ENCODE data around the gene TULP1.

TULP1 gene

DNA sequence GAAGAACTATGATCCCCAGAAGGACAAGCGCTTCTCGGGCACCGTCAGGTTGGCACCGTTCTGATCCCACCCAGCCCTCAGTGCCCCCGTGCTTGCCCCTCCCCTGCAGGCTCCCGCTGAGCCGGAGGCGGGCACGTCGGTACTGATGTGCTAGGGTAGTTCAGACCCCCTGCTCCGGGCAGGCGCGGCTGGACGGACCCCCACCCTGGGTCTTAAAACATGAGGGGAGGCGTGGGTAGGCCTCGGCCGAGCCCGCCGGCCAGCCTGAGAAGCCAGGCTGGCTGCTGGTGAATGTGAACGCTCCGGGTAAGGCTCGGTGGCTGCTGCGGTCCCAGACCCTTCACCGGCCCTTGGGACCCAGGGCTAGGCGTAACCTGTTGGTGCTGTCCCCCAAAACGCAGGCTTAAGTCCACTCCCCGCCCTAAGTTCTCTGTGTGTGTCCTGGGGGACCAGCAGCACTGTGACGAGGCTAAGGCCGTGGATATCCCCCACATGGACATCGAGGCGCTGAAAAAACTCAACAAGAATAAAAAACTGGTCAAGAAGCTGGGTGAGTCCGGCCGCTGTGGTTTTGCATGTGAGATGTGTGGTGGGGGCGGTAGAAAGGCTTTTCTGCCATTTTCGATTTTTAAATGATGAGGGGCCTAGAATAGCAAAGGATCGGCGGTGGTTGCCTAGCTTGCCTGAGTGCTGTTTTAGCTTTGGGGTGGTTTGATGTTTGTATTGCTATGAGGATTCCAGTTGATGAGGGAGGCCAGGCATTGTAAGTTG, 43.5 kb downstream of the TULP1 start:
- H3K4me1 ChIP-seq (ENCODE audit: control insufficient read depth, insufficient read depth, low read length) = peaks cover 11% of the 10 kb centered on the region
- H3K4me3 ChIP-seq (ENCODE audit: insufficient read depth, low read depth, low read length) = peak overlapping the region; percentile 99
- no peaks in the 10 kb centered on the region for H3K9me3 ChIP-seq (ENCODE audit: control insufficient read depth, low read length)
- H3K27ac ChIP-seq (ENCODE audit: insufficient read depth, low read depth, low read length, poor library complexity, severe bottlenecking) = peak overlapping the region; percentile 95
- peaks cover 23% of the 10 kb centered on the region for H3K36me3 ChIP-seq (ENCODE audit: control insufficient read depth, insufficient read depth, low read length)
- H3K27me3 ChIP-seq (ENCODE audit: control insufficient read depth, insufficient read depth, low read length, poor library complexity, severe bottlenecking) = peaks cover 4% of the 10 kb centered on the region
- 1 to 2% methylated on average over 37 of the region's 37 CpGs for WGBS, 2 experiments

- peaks cover 23% of the 10 kb centered on the region for H3K36me3 ChIP-seq (ENCODE audit: control insufficient read depth, insufficient read depth, low read length)
- WGBS, 2 experiments = 0% methylated on average over 86 of the region's 86 CpGs
Observed at GRCh38 chr6:35468181-35468979, 44.3 kb downstream of the TULP1 start, which contains the start of gene RPL10A. Gene RPL10A (plus strand): TSS chr6:35468401. CDS start chr6:35468435, 34 bp downstream.

DNA sequence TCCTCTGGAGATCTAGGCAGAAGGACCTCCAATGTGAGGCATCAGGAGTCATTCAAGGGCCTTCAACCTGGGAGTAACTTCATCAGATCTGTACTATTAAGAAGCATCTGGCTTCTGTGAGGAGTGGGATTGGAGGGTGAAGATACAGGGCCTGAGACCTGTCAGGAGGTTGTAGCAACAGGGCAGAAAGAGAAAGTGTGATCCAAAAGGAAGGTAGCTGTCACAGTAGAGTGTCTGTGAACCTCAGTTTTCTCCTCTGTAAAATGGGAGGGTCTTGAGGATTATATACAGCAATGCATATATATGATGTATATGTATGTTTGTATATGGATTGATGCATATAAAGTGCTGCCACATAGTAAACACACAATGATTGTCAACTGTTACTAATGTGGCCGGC, 47.0 kb downstream of the TULP1 start:
- WGBS, 2 experiments = 100% methylated on average over 1 of the region's 1 CpG
- Histone ChIP-seq H3K36me3 (ENCODE audit: control insufficient read depth, insufficient read depth, low read length) (peaks cover 15% of the 10 kb centered on the region), H3K4me3 (ENCODE audit: insufficient read depth, low read depth, low read length) (no peak overlapping the region), H3K4me1 (ENCODE audit: control insufficient read depth, insufficient read depth, low read length) (peaks cover 9% of the 10 kb centered on the region), H3K27ac (ENCODE audit: insufficient read depth, low read depth, low read length, poor library complexity, severe bottlenecking) (no peak overlapping the region), H3K9me3 (ENCODE audit: control insufficient read depth, low read length) (no peaks in the 10 kb centered on the region), H3K27me3 (ENCODE audit: control insufficient read depth, insufficient read depth, low read length, poor library complexity, severe bottlenecking) (peaks cover 4% of the 10 kb centered on the region)

More at GRCh38 chr6:35468181-35468979, 44.3 kb downstream of the TULP1 start, which contains the start of gene RPL10A:
- Histone ChIP-seq H3K9me3 (ENCODE audit: control insufficient read depth, low read length) (no peaks in the 10 kb centered on the region), H3K27ac (ENCODE audit: insufficient read depth, low read depth, low read length, poor library complexity, severe bottlenecking) (peak within 1 kb of the TSS; percentile 95), H3K4me3 (ENCODE audit: insufficient read depth, low read depth, low read length) (peak within 1 kb of the TSS; percentile 99), H3K4me1 (ENCODE audit: control insufficient read depth, insufficient read depth, low read length) (peaks cover 11% of the 10 kb centered on the region), H3K27me3 (ENCODE audit: control insufficient read depth, insufficient read depth, low read length, poor library complexity, severe bottlenecking) (peaks cover 4% of the 10 kb centered on the region)

DNA sequence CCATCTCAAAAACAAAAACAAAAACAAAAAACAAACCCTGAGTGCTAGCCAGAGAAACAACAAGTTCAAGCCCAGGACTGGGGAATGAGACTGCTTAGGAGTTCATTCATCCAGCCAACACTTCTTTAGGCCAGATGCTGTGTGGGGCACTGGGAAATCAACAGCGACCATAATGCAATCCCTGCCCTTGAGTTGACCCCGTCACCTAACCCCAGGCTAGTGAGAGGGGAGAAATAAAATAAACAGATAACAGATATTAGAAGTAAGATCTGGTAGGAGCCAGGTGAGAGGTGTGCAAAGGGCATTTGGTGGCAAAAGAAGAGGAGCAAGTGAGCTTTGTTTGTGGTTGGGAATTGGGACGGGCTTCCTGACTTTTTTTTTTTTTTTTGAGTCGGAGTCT, 49.4 kb downstream of the TULP1 start:
- H3K36me3 ChIP-seq (ENCODE audit: control insufficient read depth, insufficient read depth, low read length) = peaks cover 17% of the 10 kb centered on the region
- no peaks in the 10 kb centered on the region for H3K9me3 ChIP-seq (ENCODE audit: control insufficient read depth, low read length)
- H3K4me3 ChIP-seq (ENCODE audit: insufficient read depth, low read depth, low read length) = no peak overlapping the region
- H3K4me1 ChIP-seq (ENCODE audit: control insufficient read depth, insufficient read depth, low read length) = no peaks in the 10 kb centered on the region
- no peak overlapping the region for H3K27ac ChIP-seq (ENCODE audit: insufficient read depth, low read depth, low read length, poor library complexity, severe bottlenecking)
- H3K27me3 ChIP-seq (ENCODE audit: control insufficient read depth, insufficient read depth, low read length, poor library complexity, severe bottlenecking) = peaks cover 4% of the 10 kb centered on the region
- WGBS, 2 experiments = 97 to 98% methylated on average over 4 of the region's 4 CpGs

GRCh38 chr6:35461270-35461669, 51.4 kb downstream of the TULP1 start:
- WGBS, 2 experiments = 77 to 78% methylated on average over 3 of the region's 3 CpGs
- Histone ChIP-seq H3K4me3 (ENCODE audit: insufficient read depth, low read depth, low read length) (no peak overlapping the region), H3K27ac (ENCODE audit: insufficient read depth, low read depth, low read length, poor library complexity, severe bottlenecking) (no peak overlapping the region), H3K27me3 (ENCODE audit: control insufficient read depth, insufficient read depth, low read length, poor library complexity, severe bottlenecking) (no peaks in the 10 kb centered on the region), H3K4me1 (ENCODE audit: control insufficient read depth, insufficient read depth, low read length) (no peaks in the 10 kb centered on the region), H3K36me3 (ENCODE audit: control insufficient read depth, insufficient read depth, low read length) (peaks cover 16% of the 10 kb centered on the region), H3K9me3 (ENCODE audit: control insufficient read depth, low read length) (no peaks in the 10 kb centered on the region)

- 82 to 84% methylated on average over 4 of the region's 4 CpGs for WGBS, 2 experiments
Observed at GRCh38 chr6:35457907-35458306, 54.8 kb downstream of the TULP1 start.

DNA sequence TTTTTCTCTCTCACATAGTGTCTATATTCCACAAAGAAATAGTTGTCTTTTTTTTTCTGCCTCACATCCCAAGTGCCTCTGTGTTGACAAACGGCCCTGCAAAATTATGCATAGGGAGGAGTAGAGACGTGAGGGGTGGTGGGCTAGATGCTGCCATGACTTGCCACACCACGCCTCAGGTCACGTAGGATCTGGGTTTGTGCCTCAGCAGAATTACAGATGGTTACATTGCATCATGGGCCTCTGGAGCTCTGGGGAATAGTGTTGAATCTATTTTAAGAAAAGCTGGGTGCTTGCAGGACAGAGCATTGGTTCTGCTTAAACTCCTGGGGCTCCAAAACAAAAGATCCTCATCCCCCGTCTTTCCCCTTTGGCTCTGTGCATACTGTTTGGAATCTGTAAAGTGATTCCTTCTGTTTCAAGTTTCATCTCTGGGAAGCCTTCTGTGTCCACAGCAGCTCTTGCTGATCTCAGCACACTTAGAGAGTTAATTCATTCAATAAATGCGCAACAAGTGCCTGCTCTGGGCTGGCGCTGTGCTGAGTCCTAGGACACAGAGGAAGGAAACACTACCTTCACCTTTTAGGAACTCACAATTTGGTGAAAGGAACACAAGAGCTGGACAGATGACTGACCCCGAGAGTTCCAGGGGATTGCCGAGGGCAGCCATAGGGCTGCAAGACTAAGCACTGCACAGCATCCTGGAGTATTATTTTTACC, 58.1 kb downstream of the TULP1 start:
- Histone ChIP-seq H3K4me1 (ENCODE audit: control insufficient read depth, insufficient read depth, low read length) (peaks cover 21% of the 10 kb centered on the region), H3K9me3 (ENCODE audit: control insufficient read depth, low read length) (no peaks in the 10 kb centered on the region), H3K27me3 (ENCODE audit: control insufficient read depth, insufficient read depth, low read length, poor library complexity, severe bottlenecking) (peaks cover 24% of the 10 kb centered on the region), H3K36me3 (ENCODE audit: control insufficient read depth, insufficient read depth, low read length) (peaks cover 4% of the 10 kb centered on the region), H3K4me3 (ENCODE audit: insufficient read depth, low read depth, low read length) (no peak overlapping the region), H3K27ac (ENCODE audit: insufficient read depth, low read depth, low read length, poor library complexity, severe bottlenecking) (no peak overlapping the region)
- WGBS, 2 experiments = 69 to 71% methylated on average over 9 of the region's 9 CpGs

More at GRCh38 chr6:35457907-35458306, 54.8 kb downstream of the TULP1 start:
- no peaks in the 10 kb centered on the region for H3K9me3 ChIP-seq (ENCODE audit: control insufficient read depth, low read length)
- no peak overlapping the region for H3K4me3 ChIP-seq (ENCODE audit: insufficient read depth, low read depth, low read length)
- no peak overlapping the region for H3K27ac ChIP-seq (ENCODE audit: insufficient read depth, low read depth, low read length, poor library complexity, severe bottlenecking)
- H3K27me3 ChIP-seq (ENCODE audit: control insufficient read depth, insufficient read depth, low read length, poor library complexity, severe bottlenecking) = peaks cover 6% of the 10 kb centered on the region
- peaks cover 21% of the 10 kb centered on the region for H3K4me1 ChIP-seq (ENCODE audit: control insufficient read depth, insufficient read depth, low read length)
- H3K36me3 ChIP-seq (ENCODE audit: control insufficient read depth, insufficient read depth, low read length) = peaks cover 12% of the 10 kb centered on the region

DNA sequence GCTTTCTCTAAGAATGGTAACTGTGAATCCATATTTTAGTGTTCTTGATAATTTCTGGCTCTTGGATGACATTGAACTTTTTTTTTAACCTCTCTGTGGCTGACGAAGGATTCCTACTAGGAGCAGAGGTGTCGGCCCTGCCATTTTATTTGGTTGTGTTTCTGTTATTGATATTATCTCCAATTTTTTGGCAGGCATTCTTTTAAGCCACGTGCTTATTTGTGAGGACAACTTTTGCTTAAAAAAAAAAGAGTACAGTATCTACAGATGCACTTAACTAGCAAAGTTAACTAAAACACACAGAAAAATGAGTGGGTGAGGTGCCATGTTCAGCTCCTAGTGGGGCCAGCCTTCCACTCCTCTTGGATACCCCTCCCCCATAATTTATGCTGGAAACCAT, 59.5 kb downstream of the TULP1 start:
- Histone ChIP-seq H3K27me3 (ENCODE audit: control insufficient read depth, insufficient read depth, low read length, poor library complexity, severe bottlenecking) (peaks cover 25% of the 10 kb centered on the region), H3K9me3 (ENCODE audit: control insufficient read depth, low read length) (no peaks in the 10 kb centered on the region), H3K27ac (ENCODE audit: insufficient read depth, low read depth, low read length, poor library complexity, severe bottlenecking) (no peak overlapping the region), H3K36me3 (ENCODE audit: control insufficient read depth, insufficient read depth, low read length) (peaks cover 4% of the 10 kb centered on the region), H3K4me1 (ENCODE audit: control insufficient read depth, insufficient read depth, low read length) (peaks cover 21% of the 10 kb centered on the region), H3K4me3 (ENCODE audit: insufficient read depth, low read depth, low read length) (peak overlapping the region; percentile 70)
- 81 to 82% methylated on average over 3 of the region's 3 CpGs for WGBS, 2 experiments

DNA sequence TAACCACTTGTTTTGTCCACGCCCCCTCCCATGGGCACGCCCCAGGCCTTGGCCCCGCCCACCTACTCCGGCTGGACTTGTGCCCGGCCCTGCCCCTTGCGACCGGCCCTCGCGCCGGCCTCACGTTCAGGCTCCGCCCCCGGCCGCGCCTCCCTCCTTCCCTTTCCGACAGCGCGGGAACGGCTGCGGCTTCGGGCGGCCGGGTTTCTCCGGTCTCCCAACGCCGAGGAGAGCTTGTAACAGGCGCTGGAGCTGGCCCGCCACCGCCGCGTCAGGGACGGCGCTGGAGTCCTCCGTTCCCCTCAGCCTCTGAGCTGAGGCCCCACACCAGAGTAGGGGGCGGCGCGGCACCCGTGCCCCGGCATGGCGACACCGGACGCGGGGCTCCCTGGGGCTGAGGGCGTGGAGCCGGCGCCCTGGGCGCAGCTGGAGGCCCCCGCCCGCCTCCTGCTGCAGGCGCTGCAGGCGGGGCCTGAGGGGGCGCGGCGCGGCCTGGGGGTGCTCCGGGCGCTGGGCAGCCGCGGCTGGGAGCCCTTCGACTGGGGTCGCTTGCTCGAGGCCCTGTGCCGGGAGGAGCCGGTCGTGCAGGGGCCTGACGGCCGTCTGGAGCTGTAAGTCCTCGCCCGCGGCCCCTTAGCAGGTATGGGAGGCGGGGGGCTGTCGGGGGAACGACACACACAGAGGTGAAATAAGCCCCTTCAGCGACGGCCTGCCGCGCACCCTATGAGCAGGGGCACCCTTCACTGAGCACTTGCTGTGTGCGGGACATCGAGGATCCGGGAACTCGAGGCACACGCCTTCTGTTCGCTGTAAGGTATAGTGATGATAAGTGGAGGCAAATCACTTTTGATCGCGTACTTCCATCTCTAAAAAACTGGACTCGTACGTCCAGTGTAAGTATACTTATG, 60.3 kb downstream of the TULP1 start, which contains the start of gene FANCE:
Gene FANCE (plus strand): TSS at position 156 of the 908 bp plus-strand sequence. CDS start 208 bp downstream, at position 364.
- H3K27me3 ChIP-seq (ENCODE audit: control insufficient read depth, insufficient read depth, low read length, poor library complexity, severe bottlenecking) = peaks cover 25% of the 10 kb centered on the region
- WGBS, 2 experiments = 2% methylated on average over 85 to 87 of the region's 87 CpGs
- H3K9me3 ChIP-seq (ENCODE audit: control insufficient read depth, low read length) = no peaks in the 10 kb centered on the region
- H3K36me3 ChIP-seq (ENCODE audit: control insufficient read depth, insufficient read depth, low read length) = peaks cover 4% of the 10 kb centered on the region
- H3K4me1 ChIP-seq (ENCODE audit: control insufficient read depth, insufficient read depth, low read length) = peaks cover 21% of the 10 kb centered on the region
- H3K4me3 ChIP-seq (ENCODE audit: insufficient read depth, low read depth, low read length) = peak within 1 kb of the TSS; percentile 70
- H3K27ac ChIP-seq (ENCODE audit: insufficient read depth, low read depth, low read length, poor library complexity, severe bottlenecking) = no peak within 1 kb of the TSS
